ENCODE measurements around the gene C5orf52. TPM values are rescaled to one million over a fixed set of nuclear protein-coding genes. Genes with fewer than 3 reads are reported as not detected.
A peak's percentile ranks its signal among the peaks of the same experiment; 100 is the strongest.
"Not testable (repeated sequence)": the region's sequence is repeated elsewhere in the genome, so short reads cannot be mapped to it uniquely, and the experiment has no call there.

Gene C5orf52
- total RNA-seq, 3 donors from 2014 or later = not detected

DNA sequence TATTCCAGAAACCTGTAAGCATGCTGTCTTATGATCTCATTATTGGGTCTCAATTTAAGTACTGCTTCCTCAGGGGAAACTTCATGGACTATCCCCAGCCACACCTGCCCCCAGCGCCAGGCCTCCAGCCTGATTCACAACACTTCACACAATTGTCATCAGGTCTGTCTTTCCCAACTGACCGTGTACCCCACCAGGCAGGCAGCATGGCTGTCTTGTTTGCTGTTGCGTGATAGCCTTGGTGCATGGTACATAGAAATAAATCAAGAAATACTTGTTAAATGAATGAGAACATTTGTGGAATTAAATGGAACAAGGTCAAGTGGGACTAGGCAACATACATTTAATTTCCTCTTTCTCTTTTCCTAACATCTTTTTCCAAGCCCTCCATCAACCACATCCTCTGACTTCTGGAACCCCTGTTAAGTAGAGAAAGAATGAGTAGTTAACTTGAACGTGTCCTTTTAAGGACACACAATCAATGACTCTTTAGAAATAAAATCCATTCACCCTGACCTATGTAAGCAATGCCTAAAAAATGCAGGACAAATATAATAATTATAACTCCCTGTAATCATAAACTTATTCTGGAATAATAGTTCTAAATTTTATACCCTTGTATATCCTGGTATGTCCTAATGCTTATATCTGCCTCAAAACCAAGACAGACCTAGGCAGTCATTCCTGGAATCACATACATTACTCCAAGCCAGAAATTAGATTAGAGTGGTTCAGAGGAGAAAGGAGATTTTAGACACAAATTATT lies 42.7 kb downstream of the C5orf52 start:
- intact Hi-C loops (cut with DNase I; ENCODE audit: low total_unique reads) = no loop called here
- no peak for TF ChIP-seq POLR2AphosphoS5 (IDR thresholded peaks at IDR 0.05)
- TF ChIP-seq, protein P1, sequence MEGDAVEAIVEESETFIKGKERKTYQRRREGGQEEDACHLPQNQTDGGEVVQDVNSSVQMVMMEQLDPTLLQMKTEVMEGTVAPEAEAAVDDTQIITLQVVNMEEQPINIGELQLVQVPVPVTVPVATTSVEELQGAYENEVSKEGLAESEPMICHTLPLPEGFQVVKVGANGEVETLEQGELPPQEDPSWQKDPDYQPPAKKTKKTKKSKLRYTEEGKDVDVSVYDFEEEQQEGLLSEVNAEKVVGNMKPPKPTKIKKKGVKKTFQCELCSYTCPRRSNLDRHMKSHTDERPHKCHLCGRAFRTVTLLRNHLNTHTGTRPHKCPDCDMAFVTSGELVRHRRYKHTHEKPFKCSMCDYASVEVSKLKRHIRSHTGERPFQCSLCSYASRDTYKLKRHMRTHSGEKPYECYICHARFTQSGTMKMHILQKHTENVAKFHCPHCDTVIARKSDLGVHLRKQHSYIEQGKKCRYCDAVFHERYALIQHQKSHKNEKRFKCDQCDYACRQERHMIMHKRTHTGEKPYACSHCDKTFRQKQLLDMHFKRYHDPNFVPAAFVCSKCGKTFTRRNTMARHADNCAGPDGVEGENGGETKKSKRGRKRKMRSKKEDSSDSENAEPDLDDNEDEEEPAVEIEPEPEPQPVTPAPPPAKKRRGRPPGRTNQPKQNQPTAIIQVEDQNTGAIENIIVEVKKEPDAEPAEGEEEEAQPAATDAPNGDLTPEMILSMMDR (IDR thresholded peaks at IDR 0.05) = no peak
- no peak for TF ChIP-seq POLR2A (IDR thresholded peaks at IDR 0.05)
- no peak for DNase-seq (ENCODE audit: low spot score in 2 of 2)
- H3K36me3 ChIP-seq = no peaks in the 10 kb centered on the region
- no peak overlapping the region for H3K4me3 ChIP-seq
- no peaks in the 10 kb centered on the region for H3K9me3 ChIP-seq
- H3K4me1 ChIP-seq = no peaks in the 10 kb centered on the region
- H3K27ac ChIP-seq = no peak overlapping the region
- H3K27me3 ChIP-seq = no peaks in the 10 kb centered on the region

GRCh38 chr5:157714596-157714864 lies 43.2 kb downstream of the C5orf52 start:
- TF ChIP-seq, protein P1 (IDR thresholded peaks at IDR 0.05) = no peak
- TF ChIP-seq POLR2A (IDR thresholded peaks at IDR 0.05) = no peak
- TF ChIP-seq POLR2AphosphoS5 (IDR thresholded peaks at IDR 0.05) = no peak
- no peaks in the 10 kb centered on the region for H3K27me3 ChIP-seq

DNA sequence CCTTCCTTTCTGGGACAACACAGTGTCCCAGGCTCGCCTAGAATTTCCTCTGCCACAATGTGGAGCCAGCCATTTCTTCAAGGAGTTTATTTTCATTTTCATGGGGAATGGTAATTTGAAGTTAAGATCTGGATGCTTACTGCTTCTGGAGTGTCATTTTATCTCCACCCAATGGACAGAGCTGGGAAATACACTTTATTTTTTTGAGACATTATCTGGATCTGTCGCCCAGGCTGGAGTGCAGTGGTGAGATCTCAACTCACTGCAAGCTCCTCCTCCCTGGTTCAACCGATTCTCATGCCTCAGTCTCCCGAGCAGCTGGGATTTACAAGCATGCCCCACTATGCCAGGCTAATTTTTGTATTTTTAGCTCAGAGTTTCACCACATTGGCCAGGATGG lies 47.2 kb downstream of the C5orf52 start:
- H3K4me1 ChIP-seq = no peaks in the 10 kb centered on the region
- TF ChIP-seq, protein P1 (IDR thresholded peaks at IDR 0.05) = peak; percentile 10 to 69 (median 39)
- TF ChIP-seq POLR2AphosphoS5 (IDR thresholded peaks at IDR 0.05) (no peak), POLR2A (IDR thresholded peaks at IDR 0.05) (no peak)
- intact Hi-C loops (cut with DNase I; ENCODE audit: low total_unique reads) = no loop called here
- no peaks in the 10 kb centered on the region for H3K9me3 ChIP-seq
- H3K27me3 ChIP-seq = no peaks in the 10 kb centered on the region
- DNase-seq (ENCODE audit: low spot score in 2 of 2) = no peak
- H3K27ac ChIP-seq = no peak overlapping the region
- H3K4me3 ChIP-seq = no peak overlapping the region
- H3K36me3 ChIP-seq = no peaks in the 10 kb centered on the region

More at GRCh38 chr5:157714596-157714864, 43.2 kb downstream of the C5orf52 start:
- Histone ChIP-seq H3K4me1 (no peaks in the 10 kb centered on the region), H3K36me3 (no peaks in the 10 kb centered on the region), H3K9me3 (no peaks in the 10 kb centered on the region), H3K4me3 (no peak overlapping the region), H3K27ac (no peak overlapping the region)
- no peak for DNase-seq (ENCODE audit: low spot score in 2 of 2)
- intact Hi-C loops (cut with DNase I; ENCODE audit: low total_unique reads) = no loop called here

GRCh38 chr5:157719245-157719644 lies 47.9 kb downstream of the C5orf52 start:
- TF ChIP-seq POLR2AphosphoS5 (IDR thresholded peaks at IDR 0.05) (no peak), POLR2A (IDR thresholded peaks at IDR 0.05) (no peak)
- TF ChIP-seq, protein P1 (IDR thresholded peaks at IDR 0.05) = no peak
- H3K9me3 ChIP-seq = no peaks in the 10 kb centered on the region
- H3K36me3 ChIP-seq = no peaks in the 10 kb centered on the region
- H3K4me1 ChIP-seq = no peaks in the 10 kb centered on the region
- no peak overlapping the region for H3K4me3 ChIP-seq
- no peak for DNase-seq (ENCODE audit: low spot score in 2 of 2)
- no peaks in the 10 kb centered on the region for H3K27me3 ChIP-seq
- no peak overlapping the region for H3K27ac ChIP-seq
- intact Hi-C loops (cut with DNase I; ENCODE audit: low total_unique reads) = no loop called here

DNA sequence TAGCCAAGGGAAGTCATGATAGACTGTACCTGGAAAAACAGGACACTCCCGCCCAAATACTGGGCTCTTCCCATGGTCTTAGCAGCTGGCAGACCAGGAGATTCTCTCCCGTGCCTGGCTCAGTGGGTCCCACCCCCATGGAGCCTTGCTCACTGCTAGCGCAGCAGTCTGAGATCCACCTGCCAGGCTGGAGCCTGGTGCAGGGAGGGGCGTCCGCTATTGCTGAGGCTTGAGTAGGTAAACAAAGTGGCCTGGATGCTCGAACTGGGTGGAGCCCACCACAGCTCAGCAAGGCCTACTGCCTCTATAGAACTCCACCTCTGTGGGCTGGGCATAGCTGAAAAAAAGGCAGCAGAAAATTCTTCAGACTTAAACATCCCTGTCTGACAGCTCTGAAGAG lies 49.8 kb downstream of the C5orf52 start:
- H3K27ac ChIP-seq = no peak overlapping the region
- no peaks in the 10 kb centered on the region for H3K36me3 ChIP-seq
- TF ChIP-seq POLR2AphosphoS5 (IDR thresholded peaks at IDR 0.05) (no peak), POLR2A (IDR thresholded peaks at IDR 0.05) (no peak)
- TF ChIP-seq, protein P1 (IDR thresholded peaks at IDR 0.05) = no peak
- DNase-seq (ENCODE audit: low spot score in 2 of 2) = no peak
- no peaks in the 10 kb centered on the region for H3K9me3 ChIP-seq
- intact Hi-C loops (cut with DNase I; ENCODE audit: low total_unique reads) = no loop called here
- H3K4me3 ChIP-seq = no peak overlapping the region
- no peaks in the 10 kb centered on the region for H3K4me1 ChIP-seq
- no peaks in the 10 kb centered on the region for H3K27me3 ChIP-seq

DNA sequence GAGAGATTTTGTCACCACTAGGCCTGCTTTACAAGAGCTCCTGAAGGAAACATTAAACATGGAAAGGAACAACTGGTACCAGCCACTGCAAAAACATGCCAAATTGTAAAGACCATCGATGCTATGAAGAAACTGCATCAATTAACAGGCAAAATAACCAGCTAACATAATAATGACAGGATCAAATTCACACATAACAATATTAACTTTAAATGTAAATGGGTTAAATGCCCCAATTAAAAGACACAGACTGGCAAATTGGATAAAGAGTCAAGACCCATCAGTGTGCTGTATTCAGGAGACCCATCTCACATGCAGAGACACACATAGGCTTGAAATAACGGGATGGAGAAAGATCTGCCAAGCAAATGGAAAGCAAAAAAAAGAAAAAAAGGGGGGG lies 51.6 kb downstream of the C5orf52 start:
- H3K4me1 ChIP-seq; H3K9me3 ChIP-seq; DNase-seq (ENCODE audit: low spot score in 2 of 2); H3K36me3 ChIP-seq; intact Hi-C loops (cut with DNase I; ENCODE audit: low total_unique reads); H3K4me3 ChIP-seq; H3K27ac ChIP-seq; H3K27me3 ChIP-seq: not testable (repeated sequence)

DNA sequence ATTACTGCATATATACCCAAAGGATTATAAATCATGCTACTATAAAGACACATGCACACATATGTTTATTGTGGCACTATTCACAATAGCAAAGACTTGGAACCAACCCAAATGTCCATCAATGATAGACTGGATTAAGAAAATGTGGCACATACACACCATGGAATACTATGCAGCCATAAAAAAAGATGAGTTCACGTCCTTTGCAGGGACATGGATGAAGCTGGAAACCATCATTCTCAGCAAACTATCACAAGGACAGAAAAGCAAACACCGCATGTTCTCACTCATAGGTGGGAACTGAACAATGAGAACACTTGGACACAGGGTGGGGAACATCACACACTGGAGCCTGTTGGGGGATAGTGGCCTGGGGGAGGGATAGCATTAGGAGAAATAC lies 55.3 kb downstream of the C5orf52 start:
- H3K9me3 ChIP-seq; H3K27me3 ChIP-seq; intact Hi-C loops (cut with DNase I; ENCODE audit: low total_unique reads); H3K4me1 ChIP-seq; DNase-seq (ENCODE audit: low spot score in 2 of 2); H3K27ac ChIP-seq; H3K4me3 ChIP-seq; H3K36me3 ChIP-seq: not testable (repeated sequence)

DNA sequence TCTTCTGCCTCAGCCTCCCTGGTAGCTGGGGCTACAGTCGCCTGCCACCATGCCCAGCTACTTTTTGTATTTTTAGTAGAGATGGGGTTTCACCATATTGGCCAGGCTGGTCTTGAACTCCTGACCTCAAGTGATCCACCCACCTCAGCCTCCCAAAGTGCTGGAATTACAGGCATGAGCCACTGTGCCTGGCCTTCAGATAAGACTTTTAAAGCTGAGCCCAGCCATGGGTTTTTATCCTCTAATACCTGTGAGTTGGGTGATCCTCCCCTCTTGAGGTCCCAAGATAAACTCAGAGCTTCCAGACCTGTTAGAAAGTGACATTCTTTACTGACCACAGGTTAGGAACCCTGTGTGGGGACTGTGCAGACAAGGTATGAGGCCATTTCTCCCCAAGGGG lies 56.5 kb downstream of the C5orf52 start:
- H3K9me3 ChIP-seq; H3K4me3 ChIP-seq; H3K4me1 ChIP-seq; H3K36me3 ChIP-seq; intact Hi-C loops (cut with DNase I; ENCODE audit: low total_unique reads); H3K27me3 ChIP-seq; H3K27ac ChIP-seq; DNase-seq (ENCODE audit: low spot score in 2 of 2): not testable (repeated sequence)

Measured in breast epithelium (tissue), 4 donors.